ENCODE data around the gene INF2.

The INF2 gene

DNA sequence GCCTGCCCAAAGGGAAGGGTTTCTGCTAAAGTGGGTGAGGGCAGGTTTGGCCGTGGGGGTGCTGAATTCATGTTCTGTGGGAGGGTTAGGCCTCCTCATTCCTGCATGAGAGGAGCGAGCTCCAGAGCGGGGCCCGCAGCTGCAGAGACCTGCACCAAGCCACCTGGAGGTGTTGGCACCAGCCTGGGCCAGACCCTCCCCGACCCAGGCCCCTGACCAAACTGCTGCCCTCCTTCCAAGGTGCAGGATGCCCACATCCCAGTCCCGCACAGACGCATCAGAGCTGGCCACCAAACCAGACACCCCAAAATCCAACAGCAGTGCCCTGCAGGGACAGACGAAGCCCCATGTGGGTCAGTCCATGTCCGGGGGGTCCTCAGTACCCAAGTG, 45.2 kb downstream of the INF2 start:
- H3K36me3 ChIP-seq (ENCODE audit: insufficient read depth), result no peaks in the 10 kb centered on the region
- H3K4me3 ChIP-seq (IDR thresholded peaks at IDR 0.05; ENCODE audit: insufficient read depth, low read depth, low read length), result no peak overlapping the region
- TF ChIP-seq, protein P1, sequence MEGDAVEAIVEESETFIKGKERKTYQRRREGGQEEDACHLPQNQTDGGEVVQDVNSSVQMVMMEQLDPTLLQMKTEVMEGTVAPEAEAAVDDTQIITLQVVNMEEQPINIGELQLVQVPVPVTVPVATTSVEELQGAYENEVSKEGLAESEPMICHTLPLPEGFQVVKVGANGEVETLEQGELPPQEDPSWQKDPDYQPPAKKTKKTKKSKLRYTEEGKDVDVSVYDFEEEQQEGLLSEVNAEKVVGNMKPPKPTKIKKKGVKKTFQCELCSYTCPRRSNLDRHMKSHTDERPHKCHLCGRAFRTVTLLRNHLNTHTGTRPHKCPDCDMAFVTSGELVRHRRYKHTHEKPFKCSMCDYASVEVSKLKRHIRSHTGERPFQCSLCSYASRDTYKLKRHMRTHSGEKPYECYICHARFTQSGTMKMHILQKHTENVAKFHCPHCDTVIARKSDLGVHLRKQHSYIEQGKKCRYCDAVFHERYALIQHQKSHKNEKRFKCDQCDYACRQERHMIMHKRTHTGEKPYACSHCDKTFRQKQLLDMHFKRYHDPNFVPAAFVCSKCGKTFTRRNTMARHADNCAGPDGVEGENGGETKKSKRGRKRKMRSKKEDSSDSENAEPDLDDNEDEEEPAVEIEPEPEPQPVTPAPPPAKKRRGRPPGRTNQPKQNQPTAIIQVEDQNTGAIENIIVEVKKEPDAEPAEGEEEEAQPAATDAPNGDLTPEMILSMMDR (conservative IDR thresholded peaks at IDR 0.05; ENCODE audit: low read depth, low read length), result no peak
- H3K4me1 ChIP-seq (ENCODE audit: low read depth, poor library complexity, severe bottlenecking), result no peaks in the 10 kb centered on the region
- H3K79me2 ChIP-seq (ENCODE audit: insufficient read depth, low read depth), result no peaks in the 10 kb centered on the region
- peaks cover 17% of the 10 kb centered on the region for H3K27me3 ChIP-seq (ENCODE audit: insufficient read depth, low read depth)
- no peak overlapping the region for H3K27ac ChIP-seq
- H2AFZ ChIP-seq (ENCODE audit: low read depth), result no peak overlapping the region
- H3K9ac ChIP-seq, result no peak overlapping the region
- H3K4me2 ChIP-seq, result no peak overlapping the region
- H4K20me1 ChIP-seq (ENCODE audit: insufficient read depth), result no peaks in the 10 kb centered on the region

DNA sequence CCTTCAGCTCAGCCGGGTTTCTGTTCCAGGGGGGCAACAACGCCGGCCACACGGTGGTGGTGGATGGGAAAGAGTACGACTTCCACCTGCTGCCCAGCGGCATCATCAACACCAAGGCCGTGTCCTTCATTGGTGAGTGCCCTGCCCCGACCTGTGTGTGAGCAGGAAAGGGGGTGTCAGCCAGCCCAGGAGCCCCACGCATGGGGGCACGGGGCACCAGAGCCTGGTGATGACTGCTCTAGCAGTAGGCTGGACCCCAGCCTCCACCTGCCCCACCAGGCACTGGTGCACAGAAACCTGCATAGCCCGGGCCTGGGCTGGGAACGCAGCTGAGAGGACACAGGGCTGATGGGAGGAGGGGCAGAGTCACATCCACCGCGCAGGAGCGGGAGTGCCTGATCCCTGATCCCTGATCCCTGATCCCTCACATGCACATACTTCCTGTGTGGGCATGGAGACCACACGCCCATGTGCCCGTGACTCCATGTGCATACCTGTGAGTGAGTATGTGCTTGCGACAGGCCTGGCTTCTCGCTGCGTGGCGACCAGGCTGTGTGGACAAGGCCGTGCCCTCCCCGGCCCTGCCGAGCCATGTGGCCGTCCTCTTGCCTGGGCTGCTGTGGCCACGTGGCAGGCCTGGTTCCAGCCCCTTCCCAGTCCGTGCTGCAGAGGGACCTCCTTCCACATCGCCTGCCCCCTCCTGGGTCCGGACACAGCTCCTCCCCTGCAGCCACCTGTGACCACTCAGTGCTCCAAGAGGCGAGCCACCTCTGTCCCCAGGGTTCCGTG, 45.8 kb downstream of the INF2 start:
- TF ChIP-seq, protein P1 (conservative IDR thresholded peaks at IDR 0.05; ENCODE audit: low read depth, low read length), result no peak
- H3K79me2 ChIP-seq (ENCODE audit: insufficient read depth, low read depth), result no peaks in the 10 kb centered on the region
- no peaks in the 10 kb centered on the region for H3K4me1 ChIP-seq (ENCODE audit: low read depth, poor library complexity, severe bottlenecking)
- no peak overlapping the region for H3K4me2 ChIP-seq
- H3K4me3 ChIP-seq (IDR thresholded peaks at IDR 0.05; ENCODE audit: insufficient read depth, low read depth, low read length), result no peak overlapping the region
- H3K36me3 ChIP-seq (ENCODE audit: insufficient read depth), result no peaks in the 10 kb centered on the region
- no peaks in the 10 kb centered on the region for H4K20me1 ChIP-seq (ENCODE audit: insufficient read depth)
- no peak overlapping the region for H3K9ac ChIP-seq
- peaks cover 19% of the 10 kb centered on the region for H3K27me3 ChIP-seq (ENCODE audit: insufficient read depth, low read depth)
- no peak overlapping the region for H3K27ac ChIP-seq
- no peak overlapping the region for H2AFZ ChIP-seq (ENCODE audit: low read depth)

DNA sequence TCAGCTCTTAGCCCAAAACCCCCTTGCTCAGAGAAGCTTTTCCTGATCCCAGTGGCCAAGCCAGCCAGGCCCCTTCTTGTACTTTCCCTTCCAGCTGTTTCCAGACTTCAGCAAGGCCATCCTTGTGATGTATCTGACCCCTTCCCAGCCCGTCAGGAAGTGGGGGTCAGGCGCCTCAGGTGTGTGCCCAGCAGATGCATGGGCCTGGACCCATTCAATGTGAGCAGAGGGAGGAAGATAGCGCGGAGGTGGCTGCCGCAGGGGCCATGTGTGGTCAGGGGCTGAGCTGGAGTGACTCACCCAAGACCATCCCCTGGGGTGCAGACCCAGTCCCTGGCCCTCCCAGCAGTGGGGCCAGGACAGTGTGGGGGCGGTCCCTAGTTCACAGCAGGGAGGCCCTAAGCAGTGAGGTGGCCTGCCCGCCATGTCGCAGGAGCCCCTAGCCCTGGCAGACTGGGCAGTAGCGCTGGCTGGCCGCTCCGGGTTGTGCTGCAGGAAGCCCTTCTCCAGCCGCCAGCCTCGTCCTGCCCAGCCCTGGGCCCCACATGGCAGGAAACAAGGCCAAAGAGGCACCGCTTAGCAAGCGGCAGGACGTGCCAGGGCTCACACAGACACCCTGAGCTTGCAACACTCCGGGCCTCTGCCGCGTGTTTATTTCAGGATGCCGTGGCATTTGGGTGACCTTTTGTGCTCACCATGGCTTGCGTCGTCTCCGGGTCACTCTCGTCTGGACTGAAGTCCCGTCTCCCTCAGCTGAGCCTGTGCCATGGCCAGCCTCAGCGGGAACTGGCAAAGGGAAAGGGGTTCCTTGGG, 46.6 kb downstream of the INF2 start:
- no peak overlapping the region for H3K4me3 ChIP-seq (IDR thresholded peaks at IDR 0.05; ENCODE audit: insufficient read depth, low read depth, low read length)
- TF ChIP-seq, protein P1 (conservative IDR thresholded peaks at IDR 0.05; ENCODE audit: low read depth, low read length), result no peak
- no peaks in the 10 kb centered on the region for H3K4me1 ChIP-seq (ENCODE audit: low read depth, poor library complexity, severe bottlenecking)
- H3K9ac ChIP-seq, result no peak overlapping the region
- peaks cover 26% of the 10 kb centered on the region for H3K27me3 ChIP-seq (ENCODE audit: insufficient read depth, low read depth)
- no peak overlapping the region for H3K4me2 ChIP-seq
- H3K79me2 ChIP-seq (ENCODE audit: insufficient read depth, low read depth), result no peaks in the 10 kb centered on the region
- H3K36me3 ChIP-seq (ENCODE audit: insufficient read depth), result no peaks in the 10 kb centered on the region
- no peak overlapping the region for H2AFZ ChIP-seq (ENCODE audit: low read depth)
- no peak overlapping the region for H3K27ac ChIP-seq
- H4K20me1 ChIP-seq (ENCODE audit: insufficient read depth), result no peaks in the 10 kb centered on the region

DNA sequence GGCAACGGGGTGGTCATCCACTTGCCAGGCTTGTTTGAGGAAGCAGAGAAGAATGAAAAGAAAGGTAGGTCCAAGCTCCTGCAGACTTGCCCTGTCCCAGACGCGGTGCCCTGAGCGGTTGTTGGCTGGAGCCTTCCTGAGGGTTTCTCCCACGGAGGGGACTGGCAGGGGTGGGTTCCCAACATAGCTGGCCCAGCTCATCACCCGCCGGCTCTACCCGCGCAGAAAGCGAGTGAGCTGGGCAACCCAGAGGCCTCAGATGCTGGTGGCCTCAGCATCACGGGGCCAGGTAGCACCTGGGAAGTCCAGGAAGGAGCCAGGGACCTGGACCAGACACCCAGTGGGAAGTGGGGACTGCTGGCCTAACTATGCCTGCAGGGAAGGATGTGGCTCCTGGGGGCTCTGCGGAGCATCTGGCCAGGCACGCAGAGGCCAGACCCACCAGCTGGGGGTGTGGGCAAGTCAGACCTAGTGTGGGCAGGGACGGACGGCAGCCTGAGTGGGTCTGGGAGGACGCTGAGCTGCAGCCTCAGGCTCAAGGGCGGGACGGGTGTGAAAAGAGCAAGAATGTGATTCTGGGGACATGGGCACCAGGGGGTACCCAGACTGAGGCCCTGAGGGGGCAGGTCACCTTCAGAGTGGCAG, 49.1 kb downstream of the INF2 start:
- Histone ChIP-seq H4K20me1 (ENCODE audit: insufficient read depth) (no peaks in the 10 kb centered on the region), H3K4me3 (IDR thresholded peaks at IDR 0.05; ENCODE audit: insufficient read depth, low read depth, low read length) (no peak overlapping the region), H3K9ac (no peak overlapping the region), H3K4me1 (ENCODE audit: low read depth, poor library complexity, severe bottlenecking) (no peaks in the 10 kb centered on the region), H3K4me2 (no peak overlapping the region), H3K27me3 (ENCODE audit: insufficient read depth, low read depth) (peaks cover 44% of the 10 kb centered on the region), H2AFZ (ENCODE audit: low read depth) (no peak overlapping the region), H3K36me3 (ENCODE audit: insufficient read depth) (no peaks in the 10 kb centered on the region), H3K27ac (no peak overlapping the region), H3K79me2 (ENCODE audit: insufficient read depth, low read depth) (no peaks in the 10 kb centered on the region)
- TF ChIP-seq, protein P1 (conservative IDR thresholded peaks at IDR 0.05; ENCODE audit: low read depth, low read length), result no peak
